Neutrophil (primary cell): Measurements from ENCODE around the gene KAT6B.

Source experiments
- H3K27ac ChIP-seq: fragments of 200-600 bp; sonication (generic); 2 replicates; pipeline ENCODE4 v1.5.1; 2016; ENCODE audit warnings: mild to moderate bottlenecking, moderate library complexity
- H3K27me3 ChIP-seq: fragments of 200-600 bp; sonication (generic); 2 replicates; pipeline ENCODE4 v1.6.0; 2016; ENCODE audit warnings: mild to moderate bottlenecking
- H3K36me3 ChIP-seq: fragments of 200-600 bp; sonication (generic); 2 replicates; pipeline ENCODE4 v1.5.1; 2017
- H3K4me1 ChIP-seq, 2 experiments: fragments of 200-600 bp in 1 of 2; sonication (generic) in 1 of 2; 1 replicate in 1 of 2; 2 replicates in 1 of 2; pipeline versions ENCODE4 v1.5.1 to v1.6.1; 2013 to 2016; ENCODE audit warnings: low read depth in 1 of 2, low read length in 1 of 2, mild to moderate bottlenecking in 1 of 2, moderate library complexity in 1 of 2; ENCODE audit not compliant: control insufficient read depth in 1 of 2, insufficient read depth in 1 of 2
- H3K4me3 ChIP-seq, 2 experiments: fragments of 200-600 bp in 1 of 2; sonication (generic) in 1 of 2; 1 replicate in 1 of 2; 2 replicates in 1 of 2; pipeline ENCODE4 v1.5.1; 2013 to 2016; ENCODE audit warnings: low read depth in 1 of 2, low read length in 1 of 2, mild to moderate bottlenecking in 1 of 2, moderate library complexity in 1 of 2
- H3K9me3 ChIP-seq: fragments of 200-600 bp; sonication (generic); 2 replicates; pipeline ENCODE4 v1.5.1; 2016
- CTCF ChIP-seq: fragments of 200-600 bp; sonication (generic); IDR thresholded peaks from 2 replicates; pipeline ENCODE4 v1.5.1; 2016; ENCODE audit warnings: antibody characterized with exemption

Gene KAT6B

GRCh38 chr10:74956555-74957111 is 130.2 kb downstream of the KAT6B start:
- Histone ChIP-seq H3K27me3 (no peaks in the 10 kb centered on the region), H3K9me3 (no peaks in the 10 kb centered on the region), H3K4me3 (no peak overlapping the region), H3K4me1 (peaks cover 4 to 7% of the 10 kb centered on the region in 2 experiments), H3K27ac (no peak overlapping the region), H3K36me3 (no peaks in the 10 kb centered on the region)
- no peak for TF ChIP-seq CTCF

GRCh38 chr10:74957285-74957961 is 131.0 kb downstream of the KAT6B start:
- Histone ChIP-seq H3K4me1 (peaks cover 4 to 7% of the 10 kb centered on the region in 2 experiments), H3K36me3 (no peaks in the 10 kb centered on the region), H3K4me3 (no peak overlapping the region), H3K27ac (no peak overlapping the region), H3K27me3 (no peaks in the 10 kb centered on the region), H3K9me3 (no peaks in the 10 kb centered on the region)
- TF ChIP-seq CTCF, result no peak

GRCh38 chr10:74958316-74958715 is 131.9 kb downstream of the KAT6B start:
- Histone ChIP-seq H3K27me3 (no peaks in the 10 kb centered on the region), H3K4me1 (peaks cover 4 to 7% of the 10 kb centered on the region in 2 experiments), H3K27ac (no peak overlapping the region), H3K36me3 (no peaks in the 10 kb centered on the region), H3K9me3 (no peaks in the 10 kb centered on the region), H3K4me3 (no peak overlapping the region)
- no peak for TF ChIP-seq CTCF

GRCh38 chr10:74960670-74961069 is 134.3 kb downstream of the KAT6B start:
- no peak overlapping the region for H3K27ac ChIP-seq
- H3K4me3 ChIP-seq, result no peak overlapping the region
- no peaks in the 10 kb centered on the region for H3K36me3 ChIP-seq
- no peaks in the 10 kb centered on the region for H3K27me3 ChIP-seq
- TF ChIP-seq CTCF, result no peak
- H3K9me3 ChIP-seq, result no peaks in the 10 kb centered on the region
- H3K4me1 ChIP-seq, result peaks cover 3 to 5% of the 10 kb centered on the region in 2 experiments

GRCh38 chr10:74962517-74962916 is 136.1 kb downstream of the KAT6B start:
- Histone ChIP-seq H3K27me3 (no peaks in the 10 kb centered on the region), H3K9me3 (no peaks in the 10 kb centered on the region), H3K4me3 (no peak overlapping the region), H3K27ac (no peak overlapping the region), H3K36me3 (no peaks in the 10 kb centered on the region), H3K4me1 (peaks cover 0 to under 1% of the 10 kb centered on the region in 2 experiments)
- no peak for TF ChIP-seq CTCF
